Measurements from ENCODE around the gene VPS11.

DNA sequence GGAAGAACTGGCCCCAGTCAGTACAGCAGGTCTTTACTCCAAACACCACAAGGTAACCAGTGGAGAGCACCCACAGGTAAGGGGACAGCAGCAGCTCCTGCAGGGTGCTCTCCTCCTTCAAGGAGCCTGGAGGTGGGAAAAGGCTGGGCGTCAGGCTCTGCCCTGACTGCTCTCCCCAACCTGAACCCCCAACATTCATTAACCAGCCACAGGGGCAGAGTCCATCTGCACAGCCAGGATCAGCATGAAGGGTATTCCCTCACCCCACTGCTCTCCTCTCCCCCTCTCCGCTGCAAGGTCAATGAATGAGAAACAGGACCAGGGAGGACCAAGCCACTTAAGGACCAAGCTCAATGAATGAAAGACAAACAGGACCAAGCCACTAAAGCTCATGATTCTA, 40.6 kb upstream of the VPS11 start:
- no peak for TF ChIP-seq EP300 (IDR thresholded peaks at IDR 0.05)
- TF ChIP-seq, protein P1, sequence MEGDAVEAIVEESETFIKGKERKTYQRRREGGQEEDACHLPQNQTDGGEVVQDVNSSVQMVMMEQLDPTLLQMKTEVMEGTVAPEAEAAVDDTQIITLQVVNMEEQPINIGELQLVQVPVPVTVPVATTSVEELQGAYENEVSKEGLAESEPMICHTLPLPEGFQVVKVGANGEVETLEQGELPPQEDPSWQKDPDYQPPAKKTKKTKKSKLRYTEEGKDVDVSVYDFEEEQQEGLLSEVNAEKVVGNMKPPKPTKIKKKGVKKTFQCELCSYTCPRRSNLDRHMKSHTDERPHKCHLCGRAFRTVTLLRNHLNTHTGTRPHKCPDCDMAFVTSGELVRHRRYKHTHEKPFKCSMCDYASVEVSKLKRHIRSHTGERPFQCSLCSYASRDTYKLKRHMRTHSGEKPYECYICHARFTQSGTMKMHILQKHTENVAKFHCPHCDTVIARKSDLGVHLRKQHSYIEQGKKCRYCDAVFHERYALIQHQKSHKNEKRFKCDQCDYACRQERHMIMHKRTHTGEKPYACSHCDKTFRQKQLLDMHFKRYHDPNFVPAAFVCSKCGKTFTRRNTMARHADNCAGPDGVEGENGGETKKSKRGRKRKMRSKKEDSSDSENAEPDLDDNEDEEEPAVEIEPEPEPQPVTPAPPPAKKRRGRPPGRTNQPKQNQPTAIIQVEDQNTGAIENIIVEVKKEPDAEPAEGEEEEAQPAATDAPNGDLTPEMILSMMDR (IDR thresholded peaks at IDR 0.05) = no peak
- TF ChIP-seq POLR2A (IDR thresholded peaks at IDR 0.05) = no peak
- TF ChIP-seq POLR2AphosphoS5 (IDR thresholded peaks at IDR 0.05) = no peak
